SK-N-SH treated with all-trans-retinoic acid at 6 μM for 48 hours (cell line): Measurements from ENCODE around the gene PCNA.

Experiments
- ATAC-seq: fragments of 200-7000 bp; cut with Tn5 transposase; 3 replicates; pipeline ENCODE4 v1.9.1; 2020; ENCODE audit warnings: mild to moderate bottlenecking, moderate library complexity
- ARNTL ChIP-seq: fragments of 450-650 bp; formaldehyde crosslinking; IDR thresholded peaks from 2 replicates; pipeline ENCODE4 v1.5.0; 2020; ENCODE audit warnings: low read depth, mild to moderate bottlenecking, moderate library complexity, borderline replicate concordance
- BACH2 ChIP-seq: fragments of 250-450 bp; sonication (Bioruptor Pico); IDR thresholded peaks from 2 replicates; pipeline ENCODE4 v1.9.0; 2021; ENCODE audit warnings: mild to moderate bottlenecking, borderline replicate concordance
- CSDC2 ChIP-seq: fragments of 250-450 bp; sonication (Bioruptor Pico); IDR thresholded peaks from 2 replicates; pipeline ENCODE4 v1.5.0; 2020; ENCODE audit warnings: mild to moderate bottlenecking, moderate library complexity
- ESRRG ChIP-seq: fragments of 250-450 bp; sonication (Bioruptor Pico); IDR thresholded peaks from 2 replicates; pipeline ENCODE4 v1.6.1; 2021; ENCODE audit warnings: mild to moderate bottlenecking
- GLIS3 ChIP-seq: fragments of 250-450 bp; sonication (Bioruptor Pico); IDR thresholded peaks from 2 replicates; pipeline ENCODE4 v1.5.0; 2020; ENCODE audit warnings: mild to moderate bottlenecking, moderate library complexity
- ISL1 ChIP-seq: fragments of 250-450 bp; sonication (Bioruptor Pico); IDR thresholded peaks from 2 replicates; pipeline ENCODE4 v2.1.2; 2022; ENCODE audit warnings: mild to moderate bottlenecking, moderate library complexity
- OSR1 ChIP-seq: fragments of 250-450 bp; sonication (Bioruptor Pico); IDR thresholded peaks from 2 replicates; pipeline ENCODE4 v1.8.0; 2022; ENCODE audit warnings: moderate library complexity, mild to moderate bottlenecking, inconsistent platforms
- PPARA ChIP-seq: fragments of 250-450 bp; sonication (Bioruptor Pico); IDR thresholded peaks from 2 replicates; pipeline ENCODE4 v1.5.0; 2020; ENCODE audit warnings: mild to moderate bottlenecking, borderline replicate concordance
- RARB ChIP-seq: fragments of 250-450 bp; sonication (Bioruptor Pico); IDR thresholded peaks from 2 replicates; pipeline ENCODE4 v1.8.0; 2021; ENCODE audit warnings: mild to moderate bottlenecking, moderate library complexity
- SNAI2 ChIP-seq: fragments of 250-450 bp; sonication (Bioruptor Pico); IDR thresholded peaks from 2 replicates; pipeline ENCODE4 v1.5.0; 2020; ENCODE audit warnings: mild to moderate bottlenecking, moderate library complexity
- TCF4 ChIP-seq: fragments of 250-450 bp; sonication (Bioruptor Pico); IDR thresholded peaks from 2 replicates; pipeline ENCODE4 v1.8.0; 2021; ENCODE audit warnings: mild to moderate bottlenecking, moderate library complexity, borderline replicate concordance
- TOX ChIP-seq: fragments of 250-450 bp; sonication (Bioruptor Pico); IDR thresholded peaks from 2 replicates; pipeline ENCODE4 v1.8.0; 2021; ENCODE audit warnings: mild to moderate bottlenecking, moderate library complexity, borderline replicate concordance
- ZC3H10 ChIP-seq: fragments of 250-450 bp; sonication (Bioruptor Pico); IDR thresholded peaks from 2 replicates; pipeline ENCODE4 v1.5.1; 2021; ENCODE audit warnings: mild to moderate bottlenecking, moderate library complexity
- ZFP3 ChIP-seq: fragments of 250-450 bp; sonication (Bioruptor Pico); IDR thresholded peaks from 2 replicates; pipeline ENCODE4 v1.5.0; 2020; ENCODE audit warnings: mild to moderate bottlenecking, moderate library complexity
- ZFP30 ChIP-seq: fragments of 450-650 bp; formaldehyde crosslinking; IDR thresholded peaks from 2 replicates; pipeline ENCODE4 v1.5.0; 2022; ENCODE audit warnings: mild to moderate bottlenecking, moderate library complexity
- ZNF565 ChIP-seq: fragments of 450-650 bp; formaldehyde crosslinking; conservative IDR thresholded peaks from 2 replicates; pipeline ENCODE4 v1.5.0; 2020; ENCODE audit warnings: low read depth, mild to moderate bottlenecking, moderate library complexity
- ZNF70 ChIP-seq: fragments of 450-650 bp; formaldehyde crosslinking; IDR thresholded peaks from 2 replicates; pipeline ENCODE4 v1.5.0; 2020; ENCODE audit warnings: mild to moderate bottlenecking, moderate library complexity
- ZNF8 ChIP-seq: fragments of 450-650 bp; formaldehyde crosslinking; IDR thresholded peaks from 2 replicates; pipeline ENCODE4 v1.5.0; 2020; ENCODE audit warnings: mild to moderate bottlenecking, moderate library complexity
- TF ChIP-seq, protein P1 (sequence below): fragments of 250-450 bp; sonication (Bioruptor Pico); IDR thresholded peaks from 2 replicates; pipeline ENCODE4 v1.5.1; 2021; ENCODE audit warnings: mild to moderate bottlenecking, moderate library complexity
- TF ChIP-seq, protein P2 (sequence below): fragments of 250-450 bp; sonication (Bioruptor Pico); IDR thresholded peaks from 2 replicates; pipeline ENCODE4 v1.8.0; 2020; ENCODE audit warnings: mild to moderate bottlenecking, moderate library complexity, borderline replicate concordance
- TF ChIP-seq, protein P3 (sequence below): fragments of 250-450 bp; sonication (Bioruptor Pico); IDR thresholded peaks from 2 replicates; pipeline ENCODE4 v1.5.1; 2020; ENCODE audit warnings: low read depth, mild to moderate bottlenecking, moderate library complexity
- TF ChIP-seq, protein P4 (sequence below): fragments of 250-450 bp; sonication (Bioruptor Pico); IDR thresholded peaks from 2 replicates; pipeline ENCODE4 v1.8.0; 2021; ENCODE audit warnings: low read depth, mild to moderate bottlenecking, moderate library complexity, borderline replicate concordance

Gene PCNA

DNA sequence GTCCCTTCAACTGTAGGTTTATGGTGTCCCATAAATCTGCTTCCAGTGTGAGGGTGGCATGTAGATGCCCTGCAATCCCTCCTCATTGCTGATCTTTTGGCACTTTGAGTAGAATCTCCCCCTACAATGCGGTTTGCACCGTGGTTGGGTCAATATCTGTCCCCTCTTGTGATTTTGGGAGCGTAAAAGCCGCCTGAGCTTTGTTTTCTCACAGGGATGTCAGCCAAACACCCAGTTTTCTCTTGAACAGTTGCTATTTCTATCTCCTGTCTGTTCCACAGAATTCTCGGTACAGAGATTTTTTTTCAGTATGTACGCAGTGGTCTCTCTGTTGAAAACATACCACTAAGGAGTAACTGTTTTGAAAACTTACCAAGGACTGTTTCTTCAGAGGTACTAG lies 28.8 kb upstream of the PCNA start:
- TF ChIP-seq CSDC2 = no peak
- TF ChIP-seq ZC3H10 (CRISPR knock-in tag) = no peak
- TF ChIP-seq GLIS3 (CRISPR knock-in tag) = no peak
- TF ChIP-seq ZFP3 = no peak
- no peak for TF ChIP-seq ZFP30 (CRISPR knock-in tag)
- TF ChIP-seq, protein P1, sequence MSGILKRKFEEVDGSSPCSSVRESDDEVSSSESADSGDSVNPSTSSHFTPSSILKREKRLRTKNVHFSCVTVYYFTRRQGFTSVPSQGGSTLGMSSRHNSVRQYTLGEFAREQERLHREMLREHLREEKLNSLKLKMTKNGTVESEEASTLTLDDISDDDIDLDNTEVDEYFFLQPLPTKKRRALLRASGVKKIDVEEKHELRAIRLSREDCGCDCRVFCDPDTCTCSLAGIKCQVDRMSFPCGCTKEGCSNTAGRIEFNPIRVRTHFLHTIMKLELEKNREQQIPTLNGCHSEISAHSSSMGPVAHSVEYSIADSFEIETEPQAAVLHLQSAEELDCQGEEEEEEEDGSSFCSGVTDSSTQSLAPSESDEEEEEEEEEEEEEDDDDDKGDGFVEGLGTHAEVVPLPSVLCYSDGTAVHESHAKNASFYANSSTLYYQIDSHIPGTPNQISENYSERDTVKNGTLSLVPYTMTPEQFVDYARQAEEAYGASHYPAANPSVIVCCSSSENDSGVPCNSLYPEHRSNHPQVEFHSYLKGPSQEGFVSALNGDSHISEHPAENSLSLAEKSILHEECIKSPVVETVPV (CRISPR knock-in tag) = no peak
- TF ChIP-seq, protein P2, sequence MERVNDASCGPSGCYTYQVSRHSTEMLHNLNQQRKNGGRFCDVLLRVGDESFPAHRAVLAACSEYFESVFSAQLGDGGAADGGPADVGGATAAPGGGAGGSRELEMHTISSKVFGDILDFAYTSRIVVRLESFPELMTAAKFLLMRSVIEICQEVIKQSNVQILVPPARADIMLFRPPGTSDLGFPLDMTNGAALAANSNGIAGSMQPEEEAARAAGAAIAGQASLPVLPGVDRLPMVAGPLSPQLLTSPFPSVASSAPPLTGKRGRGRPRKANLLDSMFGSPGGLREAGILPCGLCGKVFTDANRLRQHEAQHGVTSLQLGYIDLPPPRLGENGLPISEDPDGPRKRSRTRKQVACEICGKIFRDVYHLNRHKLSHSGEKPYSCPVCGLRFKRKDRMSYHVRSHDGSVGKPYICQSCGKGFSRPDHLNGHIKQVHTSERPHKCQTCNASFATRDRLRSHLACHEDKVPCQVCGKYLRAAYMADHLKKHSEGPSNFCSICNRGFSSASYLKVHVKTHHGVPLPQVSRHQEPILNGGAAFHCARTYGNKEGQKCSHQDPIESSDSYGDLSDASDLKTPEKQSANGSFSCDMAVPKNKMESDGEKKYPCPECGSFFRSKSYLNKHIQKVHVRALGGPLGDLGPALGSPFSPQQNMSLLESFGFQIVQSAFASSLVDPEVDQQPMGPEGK (CRISPR knock-in tag) = no peak
- ATAC-seq = no peak

DNA sequence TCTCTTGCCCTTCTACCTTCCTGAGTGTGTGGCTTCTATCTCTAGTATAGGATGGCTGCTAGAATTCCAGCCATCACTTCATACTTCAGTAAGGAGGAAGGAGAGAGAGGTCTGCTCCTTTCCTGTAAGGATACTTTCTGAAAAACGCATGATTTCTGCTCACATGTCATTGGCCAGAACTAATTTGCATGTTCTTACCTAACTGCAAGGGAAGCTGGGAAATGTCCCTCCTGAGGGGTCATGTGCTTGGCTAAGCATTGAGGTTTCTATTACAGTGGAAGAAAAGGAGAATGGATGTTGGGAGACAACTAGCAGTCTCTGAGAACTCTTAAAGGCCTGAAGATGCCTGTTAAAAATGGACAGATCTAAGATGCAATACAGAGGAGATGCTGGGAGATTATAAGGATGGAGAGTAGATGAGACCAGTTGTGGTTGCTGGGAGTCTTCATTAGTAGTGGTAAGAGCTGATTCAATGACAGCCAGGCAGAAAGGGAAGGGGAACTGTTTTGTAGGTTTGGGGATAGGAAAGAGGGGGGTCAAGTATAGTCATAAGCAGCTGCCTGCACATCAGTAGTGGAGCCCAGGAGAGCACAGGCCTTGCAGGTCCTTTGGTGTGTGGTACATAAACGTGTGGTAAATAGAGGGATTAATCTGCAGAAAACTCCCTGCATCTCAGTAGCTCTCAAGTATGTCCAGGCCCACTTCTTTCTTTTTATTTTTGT lies 27.3 kb upstream of the PCNA start:
- ATAC-seq = no peak

DNA sequence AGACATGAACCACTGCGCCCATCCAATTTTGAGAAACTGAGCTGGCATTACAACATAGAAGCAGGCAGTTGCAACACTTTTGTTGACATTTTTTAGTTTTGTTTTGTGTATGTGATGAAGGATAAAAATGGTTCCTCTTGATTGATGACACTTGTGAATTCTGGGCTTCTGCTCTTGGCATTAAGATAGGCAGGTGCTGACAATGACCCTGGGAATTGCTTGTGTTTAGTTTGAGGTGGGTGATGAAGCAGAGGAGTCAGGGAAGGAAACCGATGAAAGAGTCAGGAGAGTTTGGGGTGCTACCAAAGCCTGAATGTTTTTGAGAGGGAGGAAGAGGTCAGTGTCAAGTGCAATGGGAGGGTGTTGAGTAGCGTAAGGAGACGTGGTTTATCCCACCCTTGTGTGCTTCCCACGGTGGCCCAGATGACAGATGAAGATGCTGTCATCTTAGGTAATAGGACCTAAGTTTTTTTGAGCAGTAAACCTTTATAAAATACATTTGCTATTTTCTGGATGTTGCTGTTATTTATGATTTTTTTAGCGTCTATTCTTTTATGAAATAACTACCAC lies 26.4 kb upstream of the PCNA start:
- TF ChIP-seq PPARA (CRISPR knock-in tag) (no peak), ISL1 (no peak), ZC3H10 (CRISPR knock-in tag) (no peak), ZNF8 (CRISPR knock-in tag) (no peak), ZFP3 (no peak), OSR1 (CRISPR knock-in tag) (no peak), ZNF70 (CRISPR knock-in tag) (no peak), RARB (no peak), CSDC2 (no peak), ARNTL (CRISPR knock-in tag) (no peak)
- TF ChIP-seq, protein P2 (CRISPR knock-in tag) = no peak
- TF ChIP-seq, protein P3, sequence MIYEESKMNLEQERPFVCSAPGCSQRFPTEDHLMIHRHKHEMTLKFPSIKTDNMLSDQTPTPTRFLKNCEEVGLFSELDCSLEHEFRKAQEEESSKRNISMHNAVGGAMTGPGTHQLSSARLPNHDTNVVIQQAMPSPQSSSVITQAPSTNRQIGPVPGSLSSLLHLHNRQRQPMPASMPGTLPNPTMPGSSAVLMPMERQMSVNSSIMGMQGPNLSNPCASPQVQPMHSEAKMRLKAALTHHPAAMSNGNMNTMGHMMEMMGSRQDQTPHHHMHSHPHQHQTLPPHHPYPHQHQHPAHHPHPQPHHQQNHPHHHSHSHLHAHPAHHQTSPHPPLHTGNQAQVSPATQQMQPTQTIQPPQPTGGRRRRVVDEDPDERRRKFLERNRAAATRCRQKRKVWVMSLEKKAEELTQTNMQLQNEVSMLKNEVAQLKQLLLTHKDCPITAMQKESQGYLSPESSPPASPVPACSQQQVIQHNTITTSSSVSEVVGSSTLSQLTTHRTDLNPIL = no peak
- ATAC-seq = no peak

More for the DNA sequence above, 27.3 kb upstream of the PCNA start:
- TF ChIP-seq PPARA (CRISPR knock-in tag) (no peak), SNAI2 (CRISPR knock-in tag) (no peak), ZNF8 (CRISPR knock-in tag) (no peak), CSDC2 (no peak), OSR1 (CRISPR knock-in tag) (no peak), ZNF70 (CRISPR knock-in tag) (no peak), ISL1 (no peak), BACH2 (CRISPR knock-in tag) (no peak), TOX (no peak), RARB (no peak), ZNF565 (CRISPR knock-in tag) (no peak), ZC3H10 (CRISPR knock-in tag) (no peak), ARNTL (CRISPR knock-in tag) (no peak), TCF4 (CRISPR knock-in tag) (no peak), GLIS3 (CRISPR knock-in tag) (no peak), ESRRG (CRISPR knock-in tag) (no peak)
- TF ChIP-seq, protein P1 (CRISPR knock-in tag) = no peak
- TF ChIP-seq, protein P4, sequence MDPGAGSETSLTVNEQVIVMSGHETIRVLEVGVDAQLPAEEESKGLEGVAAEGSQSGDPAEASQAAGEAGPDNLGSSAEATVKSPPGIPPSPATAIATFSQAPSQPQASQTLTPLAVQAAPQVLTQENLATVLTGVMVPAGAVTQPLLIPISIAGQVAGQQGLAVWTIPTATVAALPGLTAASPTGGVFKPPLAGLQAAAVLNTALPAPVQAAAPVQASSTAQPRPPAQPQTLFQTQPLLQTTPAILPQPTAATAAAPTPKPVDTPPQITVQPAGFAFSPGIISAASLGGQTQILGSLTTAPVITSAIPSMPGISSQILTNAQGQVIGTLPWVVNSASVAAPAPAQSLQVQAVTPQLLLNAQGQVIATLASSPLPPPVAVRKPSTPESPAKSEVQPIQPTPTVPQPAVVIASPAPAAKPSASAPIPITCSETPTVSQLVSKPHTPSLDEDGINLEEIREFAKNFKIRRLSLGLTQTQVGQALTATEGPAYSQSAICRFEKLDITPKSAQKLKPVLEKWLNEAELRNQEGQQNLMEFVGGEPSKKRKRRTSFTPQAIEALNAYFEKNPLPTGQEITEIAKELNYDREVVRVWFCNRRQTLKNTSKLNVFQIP (CRISPR knock-in tag) = no peak
